HEK293 (cell line): Measurements from ENCODE around the gene DNAAF8.

Experiments
- CTCF ChIA-PET: fragments of 350-600 bp; formaldehyde crosslinking; extraction: SDS; loops from one replicate; lab custom pipeline; 2021; ENCODE audit warnings: antibody characterized with exemption; lab: Yijun Ruan, JAX
- POLR2A ChIA-PET: fragments of 300-600 bp; formaldehyde crosslinking; extraction: SDS; loops from one replicate; lab custom pipeline; 2020; ENCODE audit warnings: antibody characterized with exemption, inconsistent platforms; lab: Yijun Ruan, JAX
- H3K27ac ChIP-seq: fragments of 200-500 bp; sonication (Bioruptor generic); 2 replicates; pipeline ENCODE4 v1.5.1; 2014; ENCODE audit warnings: low read depth, low read length, control low read depth, inconsistent platforms; ENCODE audit errors: extremely low read depth
- H3K36me3 ChIP-seq, 2 experiments: fragments of 200-500 bp in 1 of 2; sonication (Bioruptor generic) in 1 of 2; 1 replicate in 1 of 2; 2 replicates in 1 of 2; pipeline ENCODE4 v1.5.1; 2014 to 2017; ENCODE audit warnings: inconsistent platforms in 2 of 2, low read length in 2 of 2; ENCODE audit not compliant: control insufficient read depth in 2 of 2, insufficient read depth in 1 of 2
- H3K4me1 ChIP-seq: fragments of 200-500 bp; sonication (Bioruptor generic); 2 replicates; pipeline ENCODE4 v1.5.1; 2014; ENCODE audit warnings: mild to moderate bottlenecking, low read length, inconsistent platforms; ENCODE audit not compliant: control insufficient read depth, insufficient read depth
- H3K4me3 ChIP-seq: 2 replicates; pipeline ENCODE4 v1.5.1; 2011; ENCODE audit warnings: low read depth, mild to moderate bottlenecking, control low read depth, low read length, moderate library complexity
- H3K9me3 ChIP-seq: fragments of 200-500 bp; sonication (Bioruptor generic); 2 replicates; pipeline ENCODE4 v1.5.1; 2014; ENCODE audit warnings: low read depth, low read length, inconsistent platforms; ENCODE audit not compliant: control insufficient read depth, insufficient read depth
- BCL11A ChIP-seq: fragments of 450-650 bp; formaldehyde crosslinking; IDR thresholded peaks from 2 replicates; pipeline ENCODE4 v1.5.1; 2016; ENCODE audit warnings: low read depth, missing biosample characterization, missing genetic modification characterization
- EGR2 ChIP-seq: fragments of 450-650 bp; formaldehyde crosslinking; IDR thresholded peaks from 2 replicates; pipeline ENCODE4 v1.5.1; 2016; ENCODE audit warnings: low read depth, missing biosample characterization, missing genetic modification characterization
- HOXC10 ChIP-seq: sonication (generic); formaldehyde crosslinking; IDR thresholded peaks from 2 replicates; pipeline ENCODE4 v1.8.1; 2023; ENCODE audit warnings: mild to moderate bottlenecking, missing genetic modification reagents
- KLF16 ChIP-seq: fragments of 450-650 bp; formaldehyde crosslinking; IDR thresholded peaks from 2 replicates; pipeline ENCODE4 v1.5.1; 2017; ENCODE audit warnings: missing biosample characterization, missing genetic modification characterization
- KLF9 ChIP-seq: fragments of 450-650 bp; formaldehyde crosslinking; IDR thresholded peaks from 2 replicates; pipeline ENCODE4 v1.5.1; 2016; ENCODE audit warnings: missing biosample characterization, missing genetic modification characterization, low read depth
- MEIS1 ChIP-seq: sonication (generic); formaldehyde crosslinking; IDR thresholded peaks from 2 replicates; pipeline ENCODE4 v1.8.1; 2022; ENCODE audit warnings: missing genetic modification reagents, mild to moderate bottlenecking, borderline replicate concordance
- OSR2 ChIP-seq: fragments of 450-650 bp; formaldehyde crosslinking; IDR thresholded peaks from 2 replicates; pipeline ENCODE4 v1.5.1; 2016; ENCODE audit warnings: missing biosample characterization, missing genetic modification characterization
- REPIN1 ChIP-seq: fragments of 450-650 bp; formaldehyde crosslinking; IDR thresholded peaks from 2 replicates; pipeline ENCODE4 v1.5.1; 2017; ENCODE audit warnings: missing biosample characterization, missing genetic modification characterization, low read depth
- SALL2 ChIP-seq: fragments of 450-650 bp; formaldehyde crosslinking; IDR thresholded peaks from 2 replicates; pipeline ENCODE4 v1.5.0; 2017; ENCODE audit warnings: missing biosample characterization, mild to moderate bottlenecking, missing genetic modification characterization, borderline replicate concordance
- SP7 ChIP-seq: fragments of 450-650 bp; formaldehyde crosslinking; IDR thresholded peaks from 2 replicates; pipeline ENCODE4 v1.5.1; 2016; ENCODE audit warnings: missing biosample characterization, missing genetic modification characterization
- TSHZ1 ChIP-seq: fragments of 450-650 bp; formaldehyde crosslinking; IDR thresholded peaks from 2 replicates; pipeline ENCODE4 v1.5.1; 2016; ENCODE audit warnings: missing biosample characterization, missing genetic modification characterization, borderline replicate concordance
- ZBTB11 ChIP-seq: fragments of 450-650 bp; formaldehyde crosslinking; conservative IDR thresholded peaks from 2 replicates; pipeline ENCODE4 v1.5.1; 2016; ENCODE audit warnings: low read depth, missing biosample characterization, missing genetic modification characterization
- ZFHX2 ChIP-seq: fragments of 450-650 bp; formaldehyde crosslinking; conservative IDR thresholded peaks from 2 replicates; pipeline ENCODE4 v1.5.1; 2016; ENCODE audit warnings: missing biosample characterization, missing genetic modification characterization
- ZNF157 ChIP-seq: fragments of 450-650 bp; formaldehyde crosslinking; IDR thresholded peaks from 2 replicates; pipeline ENCODE4 v1.5.1; 2016; ENCODE audit warnings: missing biosample characterization, missing genetic modification characterization
- ZNF211 ChIP-seq: fragments of 450-650 bp; formaldehyde crosslinking; IDR thresholded peaks from 2 replicates; pipeline ENCODE4 v1.5.1; 2016; ENCODE audit warnings: low read depth, missing biosample characterization, missing genetic modification characterization
- ZNF391 ChIP-seq: fragments of 450-650 bp; formaldehyde crosslinking; IDR thresholded peaks from 2 replicates; pipeline ENCODE4 v1.5.1; 2016; ENCODE audit warnings: low read depth, missing biosample characterization, missing genetic modification characterization, borderline replicate concordance
- ZNF596 ChIP-seq: fragments of 450-650 bp; IDR thresholded peaks from 2 replicates; pipeline ENCODE4 v1.5.0; 2018; ENCODE audit warnings: missing biosample characterization, mild to moderate bottlenecking, missing genetic modification characterization, moderate library complexity
- ZNF768 ChIP-seq: fragments of 450-650 bp; formaldehyde crosslinking; IDR thresholded peaks from 2 replicates; pipeline ENCODE4 v1.5.1; 2018; ENCODE audit warnings: missing biosample characterization, mild to moderate bottlenecking, missing genetic modification characterization
- ZSCAN16 ChIP-seq: fragments of 450-650 bp; formaldehyde crosslinking; IDR thresholded peaks from 2 replicates; pipeline ENCODE4 v1.5.1; 2016; ENCODE audit warnings: missing biosample characterization, missing genetic modification characterization

DNAAF8 gene

GRCh38 chr16:4772351-4772750 lies 38.0 kb downstream of the DNAAF8 start (continued):
- TF ChIP-seq ZNF596 (tag by site-specific recombination) (no peak), MEIS1 (CRISPR knock-in tag) (no peak)

- ChIA-PET POLR2A (no interaction called here), CTCF (no interaction called here)
- Histone ChIP-seq H3K9me3 (no peaks in the 10 kb centered on the region), H3K4me1 (no peaks in the 10 kb centered on the region; the same call in 1 of the 2 replicates), H3K27ac (no peak overlapping the region), H3K36me3 (no peaks in the 10 kb centered on the region), H3K4me3 (no peak overlapping the region)
- TF ChIP-seq ZFHX2 (tag by site-specific recombination) (peak; percentile 89), KLF9 (tag by site-specific recombination) (no peak), EGR2 (tag by site-specific recombination) (peak; percentile 85)
These were observed 40.7 kb downstream of the DNAAF8 start for GRCh38 chr16:4775005-4775404.

GRCh38 chr16:4776141-4776705 lies 41.9 kb downstream of the DNAAF8 start:
- no peaks in the 10 kb centered on the region for H3K9me3 ChIP-seq
- ChIA-PET CTCF (no interaction called here), POLR2A (no interaction called here)
- H3K4me1 ChIP-seq = peaks cover 2% of the 10 kb centered on the region; the same call in 1 of the 2 replicates
- no peaks in the 10 kb centered on the region for H3K36me3 ChIP-seq
- TF ChIP-seq ZBTB11 (tag by site-specific recombination) (no peak), KLF16 (tag by site-specific recombination) (no peak), BCL11A (tag by site-specific recombination) (no peak), TSHZ1 (no peak), SALL2 (no peak), OSR2 (no peak), ZNF157 (tag by site-specific recombination) (no peak), ZNF211 (no peak), ZNF391 (tag by site-specific recombination) (no peak), SP7 (no peak), ZSCAN16 (tag by site-specific recombination) (no peak), ZNF768 (no peak), REPIN1 (no peak), KLF9 (tag by site-specific recombination) (no peak), HOXC10 (CRISPR knock-in tag) (no peak)
- no peak overlapping the region for H3K27ac ChIP-seq
- no peak overlapping the region for H3K4me3 ChIP-seq
